Smooth muscle cell (in vitro differentiated cells): ENCODE results near the gene KIRREL2. TPM values are rescaled to one million over a fixed set of nuclear protein-coding genes. Genes with fewer than 3 reads are reported as not detected.
"Not testable (repeated sequence)": the region's sequence is repeated elsewhere in the genome, so short reads cannot be mapped to it uniquely, and the experiment has no call there.

ENCODE experiments used
- DNase-seq: peaks from one replicate; lab custom pipeline; 2025; ENCODE audit not compliant: unreplicated experiment; lab: John Stamatoyannopoulos, UW
- H2AFZ ChIP-seq: fragments of 200-600 bp; sonication (generic); 2 replicates; pipeline ENCODE4 v1.6.0; 2016; ENCODE audit warnings: antibody characterized with exemption, low read depth, mild to moderate bottlenecking
- H3F3A ChIP-seq: fragments of 200-600 bp; sonication (generic); 2 replicates; pipeline ENCODE4 v1.6.0; 2017; ENCODE audit warnings: antibody characterized with exemption, low read depth
- H3K27ac ChIP-seq: fragments of 200-600 bp; sonication (generic); 2 replicates; pipeline ENCODE4 v1.5.1; 2016; ENCODE audit warnings: low read depth, mild to moderate bottlenecking
- H3K27me3 ChIP-seq: fragments of 200-600 bp; sonication (generic); 2 replicates; pipeline ENCODE4 v1.6.1; 2016; ENCODE audit warnings: low read depth, mild to moderate bottlenecking
- H3K36me3 ChIP-seq: fragments of 200-600 bp; sonication (generic); 2 replicates; pipeline ENCODE4 v1.5.1; 2016; ENCODE audit warnings: low read depth
- H3K4me1 ChIP-seq: fragments of 200-600 bp; sonication (generic); 2 replicates; pipeline ENCODE4 v1.5.1; 2016; ENCODE audit warnings: low read depth
- H3K4me2 ChIP-seq: fragments of 200-600 bp; sonication (generic); 2 replicates; pipeline ENCODE4 v1.6.0; 2016; ENCODE audit warnings: mild to moderate bottlenecking
- H3K4me3 ChIP-seq: fragments of 200-600 bp; sonication (generic); 2 replicates; pipeline ENCODE4 v1.5.1; 2016; ENCODE audit warnings: mild to moderate bottlenecking
- H3K79me2 ChIP-seq: fragments of 200-600 bp; sonication (generic); 2 replicates; pipeline ENCODE4 v1.6.0; 2016; ENCODE audit warnings: low read depth, mild to moderate bottlenecking
- H3K9ac ChIP-seq: fragments of 200-600 bp; sonication (generic); 2 replicates; pipeline ENCODE4 v1.6.0; 2016; ENCODE audit warnings: low read depth
- H3K9me3 ChIP-seq: fragments of 200-600 bp; sonication (generic); replicated peaks from 2 replicates; pipeline ENCODE4 v1.5.1; 2016; ENCODE audit warnings: low read depth
- H4K20me1 ChIP-seq: fragments of 200-600 bp; sonication (generic); 2 replicates; pipeline ENCODE4 v1.6.0; 2016; ENCODE audit warnings: low read depth
- CTCF ChIP-seq: fragments of 200-600 bp; sonication (generic); IDR thresholded peaks from 2 replicates; pipeline ENCODE4 v1.5.1; 2017; ENCODE audit warnings: borderline replicate concordance, mild to moderate bottlenecking, antibody characterized with exemption; ENCODE audit not compliant: insufficient read depth, poor library complexity, severe bottlenecking
- WGBS: methylation state at CpG from one replicate; pipeline ENCODE4 v1.1.7; 2016; ENCODE audit warnings: low lambda C conversion rate; 5-methylcytosine and 5-hydroxymethylcytosine counted together
- polyA plus RNA-seq: library from polyadenylated mRNA; unstranded; fragments of >200 nt; fragmentation: Nextera tagmentation; extraction: Ambion mirVana; gene quantifications from 2 replicates; pipeline ENCODE4 v1.2.1, GENCODE V29; 2016
- total RNA-seq: library from RNA; depleted of rRNA; stranded (reverse); fragments of >200 nt; gene quantifications from 2 replicates; pipeline ENCODE4 v1.2.3, GENCODE V29; 2014

KIRREL2 gene
- total and polyA plus RNA-seq, 2 experiments from 2014 or later: 0.56 to 2.1 TPM

- Histone ChIP-seq H3K27ac (no peak overlapping the region), H3F3A (peaks cover 9% of the 10 kb centered on the region), H3K27me3 (no peaks in the 10 kb centered on the region), H2AFZ (no peak overlapping the region), H3K9me3 (no peaks in the 10 kb centered on the region), H3K9ac (no peak overlapping the region), H4K20me1 (no peaks in the 10 kb centered on the region), H3K36me3 (no peaks in the 10 kb centered on the region), H3K79me2 (no peaks in the 10 kb centered on the region), H3K4me3 (no peak overlapping the region), H3K4me2 (no peak overlapping the region), H3K4me1 (no peaks in the 10 kb centered on the region)
- no peak for TF ChIP-seq CTCF
- no peak for DNase-seq
- WGBS: 84% methylated on average over 10 of the region's 10 CpGs
Observed at GRCh38 chr19:35908973-35909683, 52.4 kb downstream of the KIRREL2 start.

- no peak overlapping the region for H3K4me3 ChIP-seq
- no peak overlapping the region for H3K27ac ChIP-seq
- H2AFZ ChIP-seq: no peak overlapping the region
- 86% methylated on average over 6 of the region's 6 CpGs for WGBS
- no peak overlapping the region for H3K4me2 ChIP-seq
- peaks cover 6% of the 10 kb centered on the region for H3F3A ChIP-seq
- H3K4me1 ChIP-seq: no peaks in the 10 kb centered on the region
- no peaks in the 10 kb centered on the region for H3K27me3 ChIP-seq
- no peak for TF ChIP-seq CTCF
- DNase-seq: no peak
- H3K36me3 ChIP-seq: no peaks in the 10 kb centered on the region
- no peaks in the 10 kb centered on the region for H4K20me1 ChIP-seq
- no peaks in the 10 kb centered on the region for H3K9me3 ChIP-seq
- no peak overlapping the region for H3K9ac ChIP-seq
- H3K79me2 ChIP-seq: no peaks in the 10 kb centered on the region
Observed at GRCh38 chr19:35909684-35910035, 52.9 kb downstream of the KIRREL2 start.

GRCh38 chr19:35910355-35910754 is 53.6 kb downstream of the KIRREL2 start:
- H3K27ac ChIP-seq, H3K36me3 ChIP-seq, H3K9ac ChIP-seq, H3K9me3 ChIP-seq, H3K4me2 ChIP-seq, H4K20me1 ChIP-seq, DNase-seq, H3K79me2 ChIP-seq, H3K4me1 ChIP-seq, H2AFZ ChIP-seq, H3K27me3 ChIP-seq, H3F3A ChIP-seq, H3K4me3 ChIP-seq: not testable (repeated sequence)
- WGBS: 94% methylated on average over 14 of the region's 14 CpGs

GRCh38 chr19:35911173-35911572 is 54.5 kb downstream of the KIRREL2 start:
- Histone ChIP-seq H3K27me3 (no peaks in the 10 kb centered on the region), H3K79me2 (no peaks in the 10 kb centered on the region), H3K27ac (no peak overlapping the region), H4K20me1 (no peaks in the 10 kb centered on the region), H3K9ac (no peak overlapping the region), H2AFZ (no peak overlapping the region), H3K4me2 (no peak overlapping the region), H3K4me3 (no peak overlapping the region), H3K9me3 (no peaks in the 10 kb centered on the region), H3F3A (no peaks in the 10 kb centered on the region), H3K4me1 (no peaks in the 10 kb centered on the region), H3K36me3 (no peaks in the 10 kb centered on the region)
- DNase-seq: no peak
- TF ChIP-seq CTCF: no peak
- 57% methylated on average over 3 of the region's 3 CpGs for WGBS
